ENCODE data around the gene KIAA1958. TPM values are rescaled to one million over a fixed set of nuclear protein-coding genes. Genes with fewer than 3 reads are reported as not detected.

KIAA1958 gene
- total RNA-seq, 1 donor from 2014 or later = 55.3 TPM

DNA sequence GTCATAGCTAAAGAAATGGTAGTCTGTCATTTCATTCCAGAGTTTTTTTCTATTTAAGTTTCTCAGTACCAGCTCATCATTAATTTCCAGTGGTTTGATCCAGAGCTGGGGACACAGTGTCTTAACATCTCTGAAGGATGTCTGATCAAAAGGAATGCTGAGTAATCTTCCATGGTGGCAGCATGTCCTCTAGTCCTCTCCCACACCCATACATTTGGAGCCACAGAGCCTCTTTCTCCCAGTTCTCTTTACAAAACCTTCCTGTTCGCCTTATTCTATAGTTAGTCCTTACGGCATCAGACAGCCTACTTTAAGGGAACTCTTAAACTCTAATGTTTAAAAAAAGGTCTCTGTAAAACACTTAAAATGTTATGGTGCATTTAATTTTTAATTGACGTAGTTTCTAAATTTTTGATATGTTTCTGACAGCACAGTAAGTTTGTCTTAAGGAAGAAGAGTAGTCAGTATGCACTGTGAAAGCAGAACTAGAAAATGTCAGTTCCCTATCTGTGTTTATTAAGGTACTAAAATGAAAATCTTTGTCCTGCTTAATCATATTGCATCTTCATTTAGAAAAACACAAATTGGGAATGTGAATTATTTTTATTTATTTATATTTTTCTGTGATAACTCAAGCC lies 134.5 kb downstream of the KIAA1958 start:
- Mint-ChIP-seq H3K27me3 (no peaks in the 10 kb centered on the region), H3K36me3 (ENCODE audit: insufficient read depth) (peaks cover 17% of the 10 kb centered on the region), H3K4me1 (ENCODE audit: low read depth) (peaks cover 5% of the 10 kb centered on the region), H3K27ac (peak overlapping the region; percentile 38), H3K4me3 (ENCODE audit: low read depth) (no peak overlapping the region), H3K9me3 (ENCODE audit: low read depth) (no peaks in the 10 kb centered on the region)
- TF ChIP-seq CTCF (IDR thresholded peaks at IDR 0.05; ENCODE audit: unreplicated experiment) = no peak
- no peak for DNase-seq (ENCODE audit: low spot score, unreplicated experiment)

DNA sequence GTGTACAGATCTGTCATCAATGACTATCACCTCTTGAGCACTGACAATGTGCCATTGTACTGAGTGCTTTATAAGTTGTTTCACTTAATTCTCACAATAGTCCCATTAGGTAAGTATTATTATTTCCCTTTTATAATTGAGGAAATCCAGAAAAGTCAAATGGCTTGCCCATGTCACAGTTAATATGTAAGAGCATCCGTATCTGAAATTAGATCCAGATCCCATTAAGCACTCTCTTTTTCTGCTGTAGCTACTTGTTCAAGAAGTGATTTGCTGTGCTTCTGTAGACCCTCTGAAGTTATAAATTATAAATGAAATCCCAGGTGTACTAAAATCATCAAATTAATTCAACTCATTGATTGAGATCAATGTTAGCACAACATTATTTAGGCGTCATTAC lies 136.6 kb downstream of the KIAA1958 start:
- H3K27me3 Mint-ChIP-seq = no peaks in the 10 kb centered on the region
- H3K36me3 Mint-ChIP-seq (ENCODE audit: insufficient read depth) = peaks cover 9% of the 10 kb centered on the region
- no peaks in the 10 kb centered on the region for H3K4me1 Mint-ChIP-seq (ENCODE audit: low read depth)
- DNase-seq (ENCODE audit: low spot score, unreplicated experiment) = no peak
- H3K9me3 Mint-ChIP-seq (ENCODE audit: low read depth) = no peaks in the 10 kb centered on the region
- no peak overlapping the region for H3K4me3 Mint-ChIP-seq (ENCODE audit: low read depth)
- no peak for TF ChIP-seq CTCF (IDR thresholded peaks at IDR 0.05; ENCODE audit: unreplicated experiment)
- H3K27ac Mint-ChIP-seq = no peak overlapping the region

- Mint-ChIP-seq H3K4me1 (ENCODE audit: low read depth) (peaks cover 5% of the 10 kb centered on the region), H3K27ac (peak overlapping the region; percentile 41), H3K36me3 (ENCODE audit: insufficient read depth) (peaks cover 5% of the 10 kb centered on the region), H3K27me3 (no peaks in the 10 kb centered on the region), H3K4me3 (ENCODE audit: low read depth) (no peak overlapping the region), H3K9me3 (ENCODE audit: low read depth) (no peaks in the 10 kb centered on the region)
- DNase-seq (ENCODE audit: low spot score, unreplicated experiment) = no peak
- TF ChIP-seq CTCF (IDR thresholded peaks at IDR 0.05; ENCODE audit: unreplicated experiment) = no peak
These were observed 138.4 kb downstream of the KIAA1958 start for GRCh38 chr9:112624711-112625707.

- no peak for DNase-seq (ENCODE audit: low spot score, unreplicated experiment)
- Mint-ChIP-seq H3K27me3 (no peaks in the 10 kb centered on the region), H3K4me3 (ENCODE audit: low read depth) (no peak overlapping the region), H3K27ac (peak overlapping the region; percentile 40), H3K36me3 (ENCODE audit: insufficient read depth) (peaks cover 6% of the 10 kb centered on the region), H3K9me3 (ENCODE audit: low read depth) (peaks cover 7% of the 10 kb centered on the region), H3K4me1 (ENCODE audit: low read depth) (peaks cover 5% of the 10 kb centered on the region)
- no peak for TF ChIP-seq CTCF (IDR thresholded peaks at IDR 0.05; ENCODE audit: unreplicated experiment)
These were observed 143.3 kb downstream of the KIAA1958 start for GRCh38 chr9:112629671-112630485.

Measured in progenitor cell of endocrine pancreas (in vitro differentiated cells).